ENCODE data around the gene NT5M.
"Not testable (repeated sequence)": the region's sequence is repeated elsewhere in the genome, so short reads cannot be mapped to it uniquely, and the experiment has no call there.

Gene NT5M

DNA sequence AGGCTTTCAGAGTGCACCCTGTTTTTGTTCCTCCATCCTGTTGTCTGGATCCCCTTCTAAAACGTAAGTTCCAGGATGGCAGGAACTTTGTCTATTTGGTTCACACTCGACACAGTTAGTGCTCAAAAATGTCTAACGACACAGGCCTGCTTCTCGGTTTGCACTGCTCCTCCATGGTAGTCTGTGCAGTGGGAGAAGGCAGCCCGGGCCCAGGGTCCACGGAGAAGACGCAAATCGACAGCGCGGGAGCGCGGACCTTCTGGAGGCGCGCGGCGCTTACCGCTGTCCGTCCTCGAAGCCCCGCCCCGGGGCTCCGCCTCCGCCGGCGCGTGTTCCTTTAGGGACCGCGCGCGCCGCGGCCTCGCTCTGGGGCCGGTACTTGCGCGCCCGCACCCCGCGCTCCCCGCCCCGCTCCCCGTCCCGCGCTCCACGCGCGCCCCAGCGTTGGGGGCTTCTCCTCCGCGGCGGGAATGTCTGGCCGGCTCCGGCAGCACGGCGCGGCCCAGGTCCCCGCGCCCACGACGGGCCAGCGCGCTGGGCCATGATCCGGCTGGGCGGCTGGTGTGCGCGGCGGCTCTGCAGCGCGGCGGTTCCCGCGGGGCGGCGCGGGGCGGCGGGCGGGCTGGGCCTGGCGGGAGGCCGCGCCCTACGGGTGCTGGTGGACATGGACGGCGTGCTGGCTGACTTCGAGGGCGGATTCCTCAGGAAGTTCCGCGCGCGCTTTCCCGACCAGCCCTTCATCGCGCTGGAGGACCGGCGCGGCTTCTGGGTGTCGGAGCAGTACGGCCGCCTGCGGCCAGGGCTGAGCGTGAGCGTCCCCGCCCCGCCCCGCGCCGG, at the start of gene NT5M:
TSS of gene NT5M (plus strand) at position 364 of the 837 bp plus-strand sequence. CDS start at position 542, 178 bp downstream.
- DNase-seq (ENCODE audit: low spot score) = peak; percentile 74

DNA sequence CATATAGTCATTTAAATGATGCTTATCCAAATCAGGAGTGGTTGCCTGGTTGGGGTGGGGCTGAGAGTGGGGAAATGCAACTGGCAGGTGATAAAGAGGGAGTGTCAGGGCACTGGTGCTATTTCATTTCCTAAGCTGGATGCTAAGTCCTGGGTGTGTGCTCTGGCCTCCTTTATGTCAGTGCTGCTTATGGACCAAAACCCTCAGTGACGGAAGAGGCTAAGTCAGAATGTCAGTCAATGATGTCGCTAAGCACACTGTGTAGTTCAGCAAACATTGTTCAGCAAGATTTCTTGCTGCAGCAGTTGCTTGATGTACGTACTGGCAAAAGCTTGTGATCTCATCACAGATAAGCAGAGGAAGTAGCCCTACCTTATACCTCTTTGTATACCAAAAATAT, 49.8 kb upstream of the NT5M start:
- DNase-seq (ENCODE audit: low spot score) = no peak

DNA sequence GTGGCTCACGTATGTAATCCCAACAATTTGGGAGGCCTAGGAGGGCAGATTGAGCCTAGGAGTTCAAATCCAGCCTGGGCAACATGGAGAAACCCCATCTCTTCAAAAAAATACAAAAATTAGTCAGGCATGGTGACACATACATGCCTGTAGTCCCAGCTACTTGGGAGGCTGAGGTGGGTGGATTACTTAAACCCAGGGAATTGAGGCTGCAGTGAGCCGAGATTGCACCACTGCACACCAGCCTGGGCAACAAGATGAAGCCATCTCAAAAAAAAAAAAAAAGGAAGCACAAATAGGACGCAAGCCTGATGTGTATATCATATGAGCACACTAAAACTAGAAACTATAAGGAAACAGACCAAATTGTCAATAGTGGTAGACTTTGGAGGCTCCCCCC, 49.1 kb upstream of the NT5M start:
- no peak for DNase-seq (ENCODE audit: low spot score)

DNA sequence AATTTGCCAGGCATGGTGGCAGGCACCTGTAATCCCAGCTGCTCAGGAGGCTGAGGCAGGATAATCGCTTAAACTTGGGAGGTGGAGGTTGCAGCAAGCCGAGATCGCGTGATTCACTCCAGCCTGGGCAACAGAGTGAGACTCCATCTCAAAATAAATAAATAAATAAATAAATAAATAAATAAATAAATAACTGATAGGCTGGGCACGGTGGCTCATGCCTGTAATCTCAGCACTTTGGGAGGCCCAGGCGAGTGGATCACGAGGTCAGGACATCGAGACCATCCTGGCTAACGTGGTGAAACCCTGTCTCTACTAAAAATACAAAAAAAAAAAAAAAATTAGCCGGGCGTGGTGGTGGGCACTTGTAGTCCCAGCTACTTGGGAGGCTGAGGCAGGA, 47.5 kb upstream of the NT5M start:
- not testable (repeated sequence) for DNase-seq (ENCODE audit: low spot score)

- peak; percentile 53 for DNase-seq (ENCODE audit: low spot score)
Measured at GRCh38 chr17:17256316-17256715, 46.9 kb upstream of the NT5M start.

- no peak for DNase-seq (ENCODE audit: low spot score)
Measured at GRCh38 chr17:17258011-17258410, 45.2 kb upstream of the NT5M start.

GRCh38 chr17:17258998-17259397, 44.2 kb upstream of the NT5M start:
- peak; percentile 88 for DNase-seq (ENCODE audit: low spot score)

DNA sequence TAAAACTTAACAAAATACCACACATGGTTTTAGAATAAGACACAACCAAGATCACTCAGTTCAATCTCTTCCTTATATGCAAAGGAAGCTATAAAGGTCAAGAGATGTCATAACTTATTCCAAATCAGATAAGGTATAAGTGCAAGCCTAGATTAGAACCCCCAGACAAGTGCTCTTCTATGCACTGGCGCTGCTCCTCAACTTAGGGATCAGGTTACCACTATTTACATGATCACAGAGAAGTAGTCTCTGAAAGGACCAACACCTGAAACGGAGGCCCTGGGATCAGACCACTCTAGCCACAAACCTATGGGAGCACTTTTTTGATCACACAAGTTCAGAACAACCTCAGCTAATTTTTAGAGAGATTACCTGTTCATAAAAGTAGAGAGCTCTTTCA, 38.7 kb upstream of the NT5M start:
- DNase-seq (ENCODE audit: low spot score) = no peak

DNA sequence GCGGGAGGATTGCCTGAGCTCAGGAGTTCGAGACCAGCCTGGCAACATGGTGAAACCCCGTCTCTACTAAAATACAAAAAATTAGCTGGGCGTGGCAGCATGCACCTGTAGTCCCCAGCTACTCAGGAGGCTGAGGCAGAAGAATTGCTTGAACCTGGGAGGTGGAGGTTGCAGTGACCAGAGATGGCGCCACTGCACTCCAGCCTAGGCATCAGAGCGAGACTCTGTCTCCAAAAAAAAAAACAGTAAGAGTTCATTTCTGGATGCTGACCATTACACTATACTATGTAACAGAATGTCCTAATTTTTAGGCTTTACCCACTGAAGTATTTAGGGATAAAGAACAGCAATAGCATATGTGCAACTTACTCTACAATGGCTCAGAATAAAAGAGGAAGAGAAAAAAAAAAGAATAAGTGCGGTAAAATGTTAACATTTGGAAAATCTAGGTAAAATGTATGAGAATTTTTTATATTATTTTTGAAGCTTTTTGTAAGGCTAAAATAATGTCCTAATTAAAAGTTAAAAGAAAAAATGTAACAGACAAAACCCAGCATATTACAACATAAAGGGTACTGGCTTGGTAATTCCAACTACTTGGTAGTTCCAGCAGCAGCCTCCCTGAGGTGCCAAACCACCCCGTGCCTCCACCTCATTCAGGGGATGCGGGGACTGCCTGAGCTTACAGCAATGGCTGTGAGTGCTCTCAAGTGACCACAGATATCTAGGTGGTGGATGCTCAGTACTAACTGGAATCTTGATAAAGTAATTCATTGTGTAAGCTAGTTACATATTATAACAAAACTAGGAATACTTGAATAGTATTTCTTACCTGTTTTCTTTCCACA, 33.0 kb upstream of the NT5M start:
- DNase-seq (ENCODE audit: low spot score) = no peak

- DNase-seq (ENCODE audit: low spot score) = peak; percentile 22
Measured at GRCh38 chr17:17275971-17276370, 27.2 kb upstream of the NT5M start.

GRCh38 chr17:17277431-17277830, 25.7 kb upstream of the NT5M start:
- DNase-seq (ENCODE audit: low spot score) = not testable (repeated sequence)

DNA sequence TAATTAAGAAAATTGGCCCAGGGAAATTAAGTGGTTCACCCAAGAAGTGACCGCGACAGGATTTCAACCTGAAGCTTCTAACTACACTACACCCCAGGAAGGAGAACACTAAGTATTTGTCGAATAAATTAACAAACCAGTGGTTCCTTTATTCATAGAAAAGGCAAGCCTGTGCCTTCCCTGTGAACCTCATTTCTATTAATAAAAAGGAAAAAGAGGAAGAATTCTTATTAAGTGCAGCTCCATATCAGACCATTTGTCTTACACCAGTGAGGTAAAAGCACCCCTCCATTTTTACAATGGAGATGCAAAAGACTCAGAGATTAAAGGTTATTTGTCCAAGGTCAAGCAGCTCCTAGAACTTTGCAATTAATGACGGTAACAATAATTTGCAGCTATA, 23.9 kb upstream of the NT5M start:
- no peak for DNase-seq (ENCODE audit: low spot score)

DNA sequence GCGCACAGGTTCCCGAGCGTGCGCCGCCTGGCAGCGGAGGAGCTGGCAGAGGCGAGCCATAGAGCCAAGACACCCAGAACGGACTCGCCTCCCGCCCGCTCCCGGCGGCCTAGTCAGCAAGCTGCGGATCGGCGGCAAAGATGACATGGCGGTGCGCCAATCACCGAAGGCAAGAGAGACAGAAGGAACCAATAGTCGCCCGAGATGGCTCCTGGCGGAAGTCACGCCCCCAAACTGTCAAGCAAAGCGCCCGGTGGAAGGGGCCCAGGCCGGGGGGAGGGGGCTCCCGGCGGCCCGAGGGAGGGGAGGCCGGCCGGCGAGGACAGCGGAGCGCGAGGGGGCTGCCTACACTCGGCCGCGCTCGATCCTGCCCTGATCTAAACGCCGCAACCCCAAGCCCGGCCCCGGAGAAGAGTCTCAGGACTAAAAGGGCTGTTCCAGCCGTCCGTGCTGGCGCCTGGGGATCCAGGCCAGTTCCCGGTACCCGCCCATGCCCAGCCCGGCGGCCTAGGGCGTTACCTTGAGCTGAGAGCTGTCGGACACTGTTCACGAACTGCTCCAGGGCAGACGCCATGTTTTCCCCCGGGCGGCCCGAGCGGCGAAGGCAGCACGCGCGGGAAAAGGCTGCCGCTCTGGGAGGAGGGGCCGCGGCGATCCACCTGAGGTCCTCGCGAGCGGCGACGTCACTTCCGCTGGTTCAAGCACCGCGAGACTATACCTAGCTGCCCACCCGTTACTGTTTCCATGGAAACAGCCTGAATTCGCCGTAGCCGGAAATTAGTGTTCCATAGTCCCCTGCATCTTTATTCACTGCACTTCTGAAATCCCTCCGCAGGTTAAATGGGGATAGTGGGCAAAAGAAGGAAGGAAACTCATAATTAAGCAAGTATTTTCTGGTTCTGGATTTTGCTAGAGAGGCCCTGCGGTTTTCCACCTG, 22.3 kb upstream of the NT5M start, which contains the start of gene COPS3:
TSS of gene COPS3 (minus strand) at position 634 of the 937 bp plus-strand sequence. CDS start at position 574, 60 bp downstream.
- peak; percentile 98 for DNase-seq (ENCODE audit: low spot score)

GRCh38 chr17:17285951-17286350, 17.2 kb upstream of the NT5M start:
- no peak for DNase-seq (ENCODE audit: low spot score)

DNA sequence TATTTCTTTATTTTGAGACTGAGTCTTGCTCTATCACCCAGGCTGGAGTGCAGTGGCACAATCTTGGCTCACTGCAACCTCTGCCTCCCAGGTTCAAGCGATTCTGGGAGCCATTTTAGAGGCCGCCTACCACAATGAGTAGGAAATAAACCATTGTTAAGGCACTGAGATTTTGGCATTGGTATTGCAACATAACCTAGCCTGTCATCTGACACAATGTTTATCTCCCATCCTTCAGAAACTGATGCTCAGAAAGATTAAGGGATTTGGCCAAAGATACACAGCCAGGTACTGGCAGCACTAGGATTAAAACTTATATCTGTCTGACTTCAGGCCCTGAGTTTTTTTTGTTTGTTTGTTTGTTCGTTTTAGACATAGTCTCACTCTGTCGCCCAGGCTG, 14.1 kb upstream of the NT5M start:
- DNase-seq (ENCODE audit: low spot score) = no peak

DNA sequence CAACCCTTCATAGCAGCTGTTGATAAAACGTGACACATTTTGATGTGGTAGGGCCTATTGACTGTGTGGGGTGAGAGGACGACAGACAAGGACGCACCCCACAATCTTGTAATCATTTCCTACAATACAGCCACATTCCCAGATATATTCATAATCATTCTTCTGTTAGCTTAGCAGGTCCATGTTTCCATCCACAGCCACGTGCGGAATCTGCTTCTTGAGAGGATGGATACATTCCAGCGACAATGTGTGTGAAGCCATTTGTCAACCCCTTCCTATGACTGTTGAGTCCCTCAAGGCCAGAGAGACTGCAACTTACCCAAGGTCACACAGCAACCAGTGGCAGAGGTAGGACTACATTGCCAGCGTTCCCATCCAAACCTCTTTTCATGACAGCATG, 13.5 kb upstream of the NT5M start:
- DNase-seq (ENCODE audit: low spot score) = no peak

- DNase-seq (ENCODE audit: low spot score) = no peak
Measured at GRCh38 chr17:17295141-17295540, 8.0 kb upstream of the NT5M start.

DNA sequence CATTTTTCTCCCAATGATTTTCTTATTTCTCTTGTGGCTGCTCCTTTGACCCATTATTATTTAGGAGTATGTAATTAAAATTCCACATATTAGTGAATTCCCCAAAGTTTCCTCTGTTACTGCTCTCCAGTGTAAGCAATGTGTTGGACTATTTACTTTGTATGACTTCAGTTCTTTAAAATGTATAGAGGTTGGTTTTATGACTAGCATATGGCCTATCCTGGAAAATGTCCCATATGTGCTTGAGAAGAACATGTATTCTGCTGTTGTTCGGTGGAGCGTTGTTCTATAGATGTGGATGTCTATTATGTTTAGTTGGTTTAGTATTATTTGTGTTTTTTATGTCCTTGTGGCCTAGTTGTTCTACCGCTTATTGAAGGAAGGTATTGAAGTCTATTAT, 6.0 kb upstream of the NT5M start:
- no peak for DNase-seq (ENCODE audit: low spot score)

GRCh38 chr17:17298108-17298507, 5.1 kb upstream of the NT5M start:
- DNase-seq (ENCODE audit: low spot score) = no peak

GRCh38 chr17:17300624-17301568, 2.3 kb upstream of the NT5M start:
- DNase-seq (ENCODE audit: low spot score) = no peak

DNA sequence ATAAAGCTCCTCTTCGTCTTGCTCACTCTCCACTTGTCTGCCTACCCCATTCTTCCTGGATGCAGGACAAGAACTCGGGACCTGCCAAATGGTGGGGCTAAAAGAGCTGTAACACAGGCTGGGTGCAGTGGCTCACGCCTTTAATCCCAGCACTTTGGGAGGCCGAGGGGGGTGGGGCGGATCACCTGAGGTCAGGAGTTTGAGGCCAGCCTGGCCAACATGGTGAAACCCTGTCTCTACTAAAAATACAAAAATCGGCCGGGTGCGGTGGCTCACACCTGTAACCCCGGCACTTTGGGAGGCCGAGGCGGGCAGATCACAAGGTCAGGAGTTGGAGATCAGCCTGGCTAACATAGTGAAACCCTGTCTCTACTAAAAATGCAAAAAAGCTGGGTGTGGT, 1.5 kb upstream of the NT5M start:
- DNase-seq (ENCODE audit: low spot score) = not testable (repeated sequence)
